K562 (cell line): ENCODE results near the gene PPP1R9B. TPM values are rescaled to one million over a fixed set of nuclear protein-coding genes. Genes with fewer than 3 reads are reported as not detected.

Experiments used
- ATAC-seq: fragments of 200-7000 bp; cut with Tn5 transposase; 3 replicates; pipeline ENCODE4 v1.9.1; 2020; ENCODE audit warnings: moderate library complexity
- BruUV-seq: library from RNA; stranded (reverse); fragments of 400-500 nt; replicated peaks from 2 replicates; lab custom pipeline; 2021; lab: Mats Ljungman, UMichigan
- CTCF ChIA-PET: fragments of 300-600 bp; formaldehyde crosslinking; extraction: SDS; loops from one replicate; lab custom pipeline; 2021; ENCODE audit warnings: low intra/inter-chr PET ratio; lab: Yijun Ruan, JAX
- POLR2A ChIA-PET: fragments of 300-600, 350-650 bp; sonication (Branson Sonifier 250); formaldehyde crosslinking; extraction: SDS; loops from one replicate; lab custom pipeline; 2021; ENCODE audit warnings: antibody characterized with exemption, inconsistent platforms; lab: Yijun Ruan, JAX
- DNase-seq, 4 experiments: peaks; one replicate each; pipeline versions ENCODE4 v3.0.0 to v3.0.0-alpha.2; 2011 to 2018; ENCODE audit warnings: low spot score in 3 of 4, mixed read lengths in 3 of 4; ENCODE audit errors: extremely low read depth in 1 of 4
- FAIRE-seq: peaks from 2 replicates; lab custom pipeline; 2011; peaks lifted over from hg19 to GRCh38; lab: Jason Lieb, UNC
- H2AFZ ChIP-seq: 2 replicates; pipeline ENCODE4 v1.6.0; 2011; ENCODE audit warnings: low read depth, low read length, control low read depth, inconsistent platforms
- H3K27ac ChIP-seq: fragments of 200-600 bp; 3 replicates; pipeline ENCODE4 v1.8.0; 2011; ENCODE audit warnings: low read depth, mild to moderate bottlenecking, control low read depth, inconsistent platforms, low read length, moderate library complexity, mixed read lengths; ENCODE audit errors: extremely low read depth
- H3K27me3 ChIP-seq, 2 experiments: fragments of 300-600 bp in 1 of 2; 2 replicates in 1 of 2; 3 replicates in 1 of 2; pipeline versions ENCODE4 v1.6.0 to v1.8.0; 2011; ENCODE audit warnings: inconsistent platforms in 2 of 2, low read length in 2 of 2, mild to moderate bottlenecking in 1 of 2, mixed read lengths in 1 of 2, moderate library complexity in 1 of 2; ENCODE audit not compliant: control insufficient read depth in 2 of 2, insufficient read depth in 2 of 2
- H3K36me3 ChIP-seq: fragments of 300-600 bp; 3 replicates; pipeline ENCODE4 v1.8.0; 2011; ENCODE audit warnings: mild to moderate bottlenecking, low read length, inconsistent platforms; ENCODE audit not compliant: control insufficient read depth, insufficient read depth
- H3K4me1 ChIP-seq, 2 experiments: fragments of 200-600 bp in 1 of 2; replicated peaks in 1 of 2; 2 replicates in 1 of 2; 3 replicates in 1 of 2; pipeline versions ENCODE4 v1.5.1 to v1.8.0; 2011; ENCODE audit warnings: inconsistent platforms in 2 of 2, low read length in 2 of 2, mild to moderate bottlenecking in 1 of 2, mixed read lengths in 1 of 2, moderate library complexity in 1 of 2; ENCODE audit not compliant: control insufficient read depth in 2 of 2, insufficient read depth in 2 of 2
- H3K4me2 ChIP-seq: 2 replicates; pipeline ENCODE4 v1.6.1; 2011; ENCODE audit warnings: low read length, control low read depth, inconsistent platforms, mixed read lengths; ENCODE audit not compliant: insufficient read depth
- H3K4me3 ChIP-seq: fragments of 200-600 bp; sonication (generic), shearing (Covaris generic); 2 replicates; pipeline ENCODE4 v1.5.1; 2016; ENCODE audit warnings: control low read depth, inconsistent platforms
- H3K79me2 ChIP-seq: fragments of 200-600 bp; 3 replicates; pipeline ENCODE4 v1.8.0; 2011; ENCODE audit warnings: low read length, inconsistent platforms; ENCODE audit not compliant: control insufficient read depth, insufficient read depth
- H3K9ac ChIP-seq, 2 experiments: 2 replicates each; pipeline versions ENCODE4 v1.6.0 to v1.6.1; 2011; ENCODE audit warnings: low read depth in 2 of 2, low read length in 2 of 2, control low read depth in 1 of 2, inconsistent platforms in 1 of 2, mild to moderate bottlenecking in 1 of 2, mixed read lengths in 1 of 2; ENCODE audit not compliant: insufficient read depth in 1 of 2
- H3K9me1 ChIP-seq: one replicate; pipeline ENCODE4 v1.6.0; 2011; ENCODE audit warnings: inconsistent platforms, mild to moderate bottlenecking, low read length, moderate library complexity; ENCODE audit not compliant: control insufficient read depth, insufficient read depth
- H3K9me3 ChIP-seq: replicated peaks from 2 replicates; pipeline ENCODE4 v1.5.1; 2011; ENCODE audit warnings: low read depth, low read length, inconsistent platforms; ENCODE audit not compliant: control insufficient read depth, insufficient read depth
- H4K20me1 ChIP-seq: replicated peaks from 2 replicates; pipeline ENCODE4 v1.6.1; 2011; ENCODE audit warnings: low read length, inconsistent platforms, mixed read lengths; ENCODE audit not compliant: control insufficient read depth, insufficient read depth
- ATF7 ChIP-seq: fragments of 450-650 bp; IDR thresholded peaks from 2 replicates; pipeline ENCODE4 v1.7.1; 2014; ENCODE audit warnings: mild to moderate bottlenecking, moderate library complexity
- CHD1 ChIP-seq: fragments of 200-600 bp; sonication (generic); IDR thresholded peaks from one replicate; pipeline ENCODE4 v1.6.1; 2012; ENCODE audit warnings: mild to moderate bottlenecking, moderate library complexity, low read length, inconsistent platforms
- CREM ChIP-seq: IDR thresholded peaks from 2 replicates; pipeline ENCODE4 v1.6.1; 2014; ENCODE audit warnings: antibody characterized with exemption, low read depth
- HLTF ChIP-seq: fragments of 450-650 bp; IDR thresholded peaks from 2 replicates; pipeline ENCODE4 v1.6.1; 2016
- KHSRP ChIP-seq: fragments of 450-650 bp; IDR thresholded peaks from 2 replicates; pipeline ENCODE4 v1.6.1; 2017
- MAFK ChIP-seq: IDR thresholded peaks from 2 replicates; pipeline ENCODE4 v1.6.1; 2011; ENCODE audit warnings: low read length, improper control_type of control experiment
- MCM3 ChIP-seq: fragments of 450-650 bp; IDR thresholded peaks from 2 replicates; pipeline ENCODE4 v1.6.1; 2016
- RAD21 ChIP-seq, 2 experiments: fragments of 250-450 bp in 1 of 2; fragments of 450-650 bp in 1 of 2; sonication (Bioruptor Pico) in 1 of 2; formaldehyde crosslinking in 1 of 2; IDR thresholded peaks in 1 of 2; conservative IDR thresholded peaks in 1 of 2; 2 replicates each; pipeline versions ENCODE4 v1.4.0 to v1.8.0; 2020 to 2022; ENCODE audit warnings: mild to moderate bottlenecking in 2 of 2, moderate library complexity in 1 of 2
- SMAD3 ChIP-seq: fragments of 450-650 bp; formaldehyde crosslinking; conservative IDR thresholded peaks from 2 replicates; pipeline ENCODE4 v1.4.0; 2020; ENCODE audit warnings: mild to moderate bottlenecking
- SP1 ChIP-seq: sonication (generic); formaldehyde crosslinking; IDR thresholded peaks from 2 replicates; pipeline ENCODE4 v1.8.1; 2022; ENCODE audit warnings: mild to moderate bottlenecking, missing genetic modification reagents
- TOE1 ChIP-seq, 2 experiments: fragments of 450-650 bp in 1 of 2; sonication (generic) in 1 of 2; formaldehyde crosslinking in 1 of 2; IDR thresholded peaks; 2 replicates each; pipeline versions ENCODE4 v1.7.1 to v1.8.0; 2016 to 2022; ENCODE audit warnings: borderline replicate concordance in 2 of 2, mild to moderate bottlenecking in 2 of 2, antibody characterized with exemption in 1 of 2, inconsistent platforms in 1 of 2, low read depth in 1 of 2, missing genetic modification reagents in 1 of 2, moderate library complexity in 1 of 2
- ZFX ChIP-seq: sonication (generic); formaldehyde crosslinking; IDR thresholded peaks from 2 replicates; pipeline ENCODE4 v1.8.0; 2022; ENCODE audit warnings: mild to moderate bottlenecking, missing genetic modification reagents, moderate library complexity
- ZNF644 ChIP-seq: fragments of 200-800 bp; sonication (Bioruptor generic); IDR thresholded peaks from 2 replicates; pipeline ENCODE4 v1.6.1; 2016; ENCODE audit warnings: low read depth, missing genetic modification characterization, missing compliant biosample characterization
- WGBS: fragments of 100-300 bp; shearing (Covaris generic); methylation state at CpG from one replicate; pipeline ENCODE4 v1.1.6; 2016; ENCODE audit warnings: low coverage, mixed read lengths; ENCODE audit not compliant: insufficient coverage; ENCODE audit errors: missing lambda C conversion rate; 5-methylcytosine and 5-hydroxymethylcytosine counted together
- in situ Hi-C: fragments of 300-500 bp; cut with MboI; formaldehyde crosslinking; loops from 4 replicates; pipeline ENCODE4 v1.15.0; 2018; ENCODE audit warnings: inconsistent platforms, mixed read lengths
- intact Hi-C: fragments of 100-400 bp; cut with micrococcal nuclease; formaldehyde crosslinking; loops from 2 replicates; pipeline ENCODE4 v1.14.2; 2022
- polyA plus RNA-seq, 8 experiments: library from polyadenylated mRNA; depleted of rRNA in 4 of 8; stranded (reverse) in 5 of 8; unstranded in 3 of 8; fragments of >200 nt; fragmentation: Nextera tagmentation in 2 of 8; fragmentation: Illumina TruSeq in 1 of 8; extraction: Ambion mirVana in 2 of 8; extraction: Trizol in 1 of 8; gene quantifications; 2 replicates each; pipeline versions ENCODE4 v1.2.1 to v1.2.3, GENCODE V29; 2011 to 2014; ENCODE audit warnings: inconsistent platforms in 1 of 8, missing spikeins in 1 of 8
- total RNA-seq, 7 experiments: library from RNA; depleted of rRNA in 6 of 7; stranded (reverse); fragments of >200 nt in 6 of 7; fragmentation: Illumina TruSeq in 2 of 7; extraction: Trizol in 2 of 7; gene quantifications; 2 replicates each; pipeline versions ENCODE4 v1.2.1 to v1.2.3, GENCODE V29; 2011 to 2021; ENCODE audit warnings: low replicate concordance in 1 of 7
- TF ChIP-seq, protein P1 (sequence below): IDR thresholded peaks from 3 replicates; pipeline ENCODE4 v1.6.1; 2011; ENCODE audit warnings: borderline replicate concordance, mild to moderate bottlenecking, moderate library complexity; ENCODE audit not compliant: insufficient read length; ENCODE audit errors: extremely low read depth
- TF ChIP-seq, protein P2 (sequence below), 2 experiments: fragments of 450-650 bp; IDR thresholded peaks; 2 replicates each; pipeline ENCODE4 v1.6.1; 2016
- TF ChIP-seq, protein P3 (sequence below): fragments of 450-650 bp; formaldehyde crosslinking; IDR thresholded peaks from 2 replicates; pipeline ENCODE4 v1.4.0; 2020; ENCODE audit warnings: mild to moderate bottlenecking, moderate library complexity

The PPP1R9B gene
- total and polyA plus RNA-seq, 9 of the 15 experiments (the other 6 are each of a cell fraction or from before 2014, with no cell fraction given): 0.10 to 63.5 (median 24.7) TPM

DNA sequence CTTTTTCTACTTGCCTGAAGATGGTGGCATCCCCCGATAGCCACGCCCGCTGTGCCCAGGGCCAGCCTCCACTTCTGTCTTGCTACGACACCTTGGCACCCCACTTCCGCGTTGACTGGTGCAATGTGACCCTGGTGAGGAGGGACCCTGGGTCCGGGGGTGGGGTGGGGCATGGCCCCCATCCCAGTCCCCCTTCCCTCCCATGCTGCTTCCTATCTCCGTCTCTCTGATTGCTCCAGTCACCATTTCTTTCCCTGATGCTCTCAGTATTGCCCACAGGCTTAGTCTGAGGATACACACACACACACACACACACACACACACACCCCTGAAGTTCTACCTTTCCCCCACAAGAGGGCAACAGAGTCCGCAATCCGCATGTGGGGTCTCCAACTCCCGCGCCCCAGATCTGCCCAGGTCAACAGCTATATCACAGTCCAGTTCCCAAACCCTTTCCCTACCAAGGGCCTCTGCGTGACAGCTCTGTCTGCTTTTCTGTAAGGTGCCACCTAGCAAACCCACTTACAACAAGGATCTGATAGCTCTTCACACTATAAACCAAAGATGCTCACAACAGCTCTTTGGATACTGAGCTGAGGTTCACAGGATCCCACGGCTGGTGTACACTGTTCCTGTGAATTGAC, 18.8 kb upstream of the PPP1R9B start:
- Histone ChIP-seq H3K9ac (no peak overlapping the region), H3K27ac (no peak overlapping the region), H3K4me2 (no peak overlapping the region), H3K4me3 (no peak overlapping the region), H3K4me1 (peaks cover 0 to 18% of the 10 kb centered on the region in 2 experiments; a peak in 1 of 5 replicates), H3K9me1 (no peaks in the 10 kb centered on the region), H2AFZ (no peak overlapping the region), H3K27me3 (peaks cover 2 to 18% of the 10 kb centered on the region in 2 experiments; a peak in 2 of 5 replicates), H4K20me1 (peaks cover 13% of the 10 kb centered on the region), H3K9me3 (no peaks in the 10 kb centered on the region), H3K36me3 (no peaks in the 10 kb centered on the region), H3K79me2 (no peaks in the 10 kb centered on the region)
- 17% methylated on average over 14 of the region's 14 CpGs for WGBS
- in situ Hi-C loops: no loop called here
- ATAC-seq (peak; percentile 81), FAIRE-seq (peak; percentile 91), DNase-seq (peak; percentile 71 to 80 (median 75))
- CTCF ChIA-PET: interaction anchor here (0.9 to 1.8 kb wide), 6 partner anchors 8 to 128 kb away, joined by 3 to 16 read pairs (median 3); no protein-coding TSS in a partner anchor
- intact Hi-C loops: loop anchor here (1.0 kb wide), 1 partner anchor 29 kb away; no protein-coding TSS in a partner anchor
- no TSS peak for BruUV-seq
- POLR2A ChIA-PET: interaction anchor here (0.7 to 1.0 kb wide), 3 partner anchors 9 to 725 kb away, joined by 3 read pairs; no protein-coding TSS in a partner anchor
- peak; percentile 82 to 89 for TF ChIP-seq RAD21 (CRISPR knock-in tag; conservative IDR thresholded peaks at IDR 0.05 in 1 of 2, IDR thresholded peaks at IDR 0.05 in 1 of 2)
- no peak for TF ChIP-seq SMAD3 (CRISPR knock-in tag)
- no peak for TF ChIP-seq KHSRP
- peak; percentile 88 for TF ChIP-seq MCM3
- TF ChIP-seq MAFK: 0 out of 2 replicates have a peak, but pooled peaks have one; percentile 3
- peak; percentile 56; the same call in 1 of the 2 replicates for TF ChIP-seq TOE1 (IDR thresholded peaks at IDR 0.05; ENCODE audit: borderline replicate concordance)
- no peak for TF ChIP-seq TOE1 (CRISPR knock-in tag; IDR thresholded peaks at IDR 0.05; ENCODE audit: borderline replicate concordance, low read depth)
- peak; percentile 77; the same call in 1 of the 2 replicates for TF ChIP-seq HLTF
- TF ChIP-seq ATF7: 0 out of 2 replicates have a peak, but pooled peaks have one; percentile 13
- TF ChIP-seq ZFX (CRISPR knock-in tag): no peak
- TF ChIP-seq, protein P1, sequence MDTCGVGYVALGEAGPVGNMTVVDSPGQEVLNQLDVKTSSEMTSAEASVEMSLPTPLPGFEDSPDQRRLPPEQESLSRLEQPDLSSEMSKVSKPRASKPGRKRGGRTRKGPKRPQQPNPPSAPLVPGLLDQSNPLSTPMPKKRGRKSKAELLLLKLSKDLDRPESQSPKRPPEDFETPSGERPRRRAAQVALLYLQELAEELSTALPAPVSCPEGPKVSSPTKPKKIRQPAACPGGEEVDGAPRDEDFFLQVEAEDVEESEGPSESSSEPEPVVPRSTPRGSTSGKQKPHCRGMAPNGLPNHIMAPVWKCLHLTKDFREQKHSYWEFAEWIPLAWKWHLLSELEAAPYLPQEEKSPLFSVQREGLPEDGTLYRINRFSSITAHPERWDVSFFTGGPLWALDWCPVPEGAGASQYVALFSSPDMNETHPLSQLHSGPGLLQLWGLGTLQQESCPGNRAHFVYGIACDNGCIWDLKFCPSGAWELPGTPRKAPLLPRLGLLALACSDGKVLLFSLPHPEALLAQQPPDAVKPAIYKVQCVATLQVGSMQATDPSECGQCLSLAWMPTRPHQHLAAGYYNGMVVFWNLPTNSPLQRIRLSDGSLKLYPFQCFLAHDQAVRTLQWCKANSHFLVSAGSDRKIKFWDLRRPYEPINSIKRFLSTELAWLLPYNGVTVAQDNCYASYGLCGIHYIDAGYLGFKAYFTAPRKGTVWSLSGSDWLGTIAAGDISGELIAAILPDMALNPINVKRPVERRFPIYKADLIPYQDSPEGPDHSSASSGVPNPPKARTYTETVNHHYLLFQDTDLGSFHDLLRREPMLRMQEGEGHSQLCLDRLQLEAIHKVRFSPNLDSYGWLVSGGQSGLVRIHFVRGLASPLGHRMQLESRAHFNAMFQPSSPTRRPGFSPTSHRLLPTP: no peak
- TF ChIP-seq CHD1: no peak
- TF ChIP-seq, protein P2, sequence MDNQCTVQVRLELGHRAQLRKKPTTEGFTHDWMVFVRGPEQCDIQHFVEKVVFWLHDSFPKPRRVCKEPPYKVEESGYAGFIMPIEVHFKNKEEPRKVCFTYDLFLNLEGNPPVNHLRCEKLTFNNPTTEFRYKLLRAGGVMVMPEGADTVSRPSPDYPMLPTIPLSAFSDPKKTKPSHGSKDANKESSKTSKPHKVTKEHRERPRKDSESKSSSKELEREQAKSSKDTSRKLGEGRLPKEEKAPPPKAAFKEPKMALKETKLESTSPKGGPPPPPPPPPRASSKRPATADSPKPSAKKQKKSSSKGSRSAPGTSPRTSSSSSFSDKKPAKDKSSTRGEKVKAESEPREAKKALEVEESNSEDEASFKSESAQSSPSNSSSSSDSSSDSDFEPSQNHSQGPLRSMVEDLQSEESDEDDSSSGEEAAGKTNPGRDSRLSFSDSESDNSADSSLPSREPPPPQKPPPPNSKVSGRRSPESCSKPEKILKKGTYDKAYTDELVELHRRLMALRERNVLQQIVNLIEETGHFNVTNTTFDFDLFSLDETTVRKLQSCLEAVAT (IDR thresholded peaks at IDR 0.05): peak; percentile 14 to 65; a peak in 1 of 4 replicates
- TF ChIP-seq SP1: 0 out of 2 replicates have a peak, but pooled peaks have one; percentile 45
- TF ChIP-seq ZNF644 (tag): no peak
- TF ChIP-seq, protein P3, sequence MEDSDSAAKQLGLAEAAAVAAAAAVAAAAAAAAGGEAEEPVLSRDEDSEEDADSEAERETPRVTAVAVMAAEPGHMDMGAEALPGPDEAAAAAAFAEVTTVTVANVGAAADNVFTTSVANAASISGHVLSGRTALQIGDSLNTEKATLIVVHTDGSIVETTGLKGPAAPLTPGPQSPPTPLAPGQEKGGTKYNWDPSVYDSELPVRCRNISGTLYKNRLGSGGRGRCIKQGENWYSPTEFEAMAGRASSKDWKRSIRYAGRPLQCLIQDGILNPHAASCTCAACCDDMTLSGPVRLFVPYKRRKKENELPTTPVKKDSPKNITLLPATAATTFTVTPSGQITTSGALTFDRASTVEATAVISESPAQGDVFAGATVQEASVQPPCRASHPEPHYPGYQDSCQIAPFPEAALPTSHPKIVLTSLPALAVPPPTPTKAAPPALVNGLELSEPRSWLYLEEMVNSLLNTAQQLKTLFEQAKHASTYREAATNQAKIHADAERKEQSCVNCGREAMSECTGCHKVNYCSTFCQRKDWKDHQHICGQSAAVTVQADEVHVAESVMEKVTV (CRISPR knock-in tag): peak; percentile 79
- peak; percentile 71 for TF ChIP-seq CREM
